ENCODE data around the gene KEL.
"Not testable (repeated sequence)": the region's sequence is repeated elsewhere in the genome, so short reads cannot be mapped to it uniquely, and the experiment has no call there.

KEL gene, protein sequence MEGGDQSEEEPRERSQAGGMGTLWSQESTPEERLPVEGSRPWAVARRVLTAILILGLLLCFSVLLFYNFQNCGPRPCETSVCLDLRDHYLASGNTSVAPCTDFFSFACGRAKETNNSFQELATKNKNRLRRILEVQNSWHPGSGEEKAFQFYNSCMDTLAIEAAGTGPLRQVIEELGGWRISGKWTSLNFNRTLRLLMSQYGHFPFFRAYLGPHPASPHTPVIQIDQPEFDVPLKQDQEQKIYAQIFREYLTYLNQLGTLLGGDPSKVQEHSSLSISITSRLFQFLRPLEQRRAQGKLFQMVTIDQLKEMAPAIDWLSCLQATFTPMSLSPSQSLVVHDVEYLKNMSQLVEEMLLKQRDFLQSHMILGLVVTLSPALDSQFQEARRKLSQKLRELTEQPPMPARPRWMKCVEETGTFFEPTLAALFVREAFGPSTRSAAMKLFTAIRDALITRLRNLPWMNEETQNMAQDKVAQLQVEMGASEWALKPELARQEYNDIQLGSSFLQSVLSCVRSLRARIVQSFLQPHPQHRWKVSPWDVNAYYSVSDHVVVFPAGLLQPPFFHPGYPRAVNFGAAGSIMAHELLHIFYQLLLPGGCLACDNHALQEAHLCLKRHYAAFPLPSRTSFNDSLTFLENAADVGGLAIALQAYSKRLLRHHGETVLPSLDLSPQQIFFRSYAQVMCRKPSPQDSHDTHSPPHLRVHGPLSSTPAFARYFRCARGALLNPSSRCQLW

DNA sequence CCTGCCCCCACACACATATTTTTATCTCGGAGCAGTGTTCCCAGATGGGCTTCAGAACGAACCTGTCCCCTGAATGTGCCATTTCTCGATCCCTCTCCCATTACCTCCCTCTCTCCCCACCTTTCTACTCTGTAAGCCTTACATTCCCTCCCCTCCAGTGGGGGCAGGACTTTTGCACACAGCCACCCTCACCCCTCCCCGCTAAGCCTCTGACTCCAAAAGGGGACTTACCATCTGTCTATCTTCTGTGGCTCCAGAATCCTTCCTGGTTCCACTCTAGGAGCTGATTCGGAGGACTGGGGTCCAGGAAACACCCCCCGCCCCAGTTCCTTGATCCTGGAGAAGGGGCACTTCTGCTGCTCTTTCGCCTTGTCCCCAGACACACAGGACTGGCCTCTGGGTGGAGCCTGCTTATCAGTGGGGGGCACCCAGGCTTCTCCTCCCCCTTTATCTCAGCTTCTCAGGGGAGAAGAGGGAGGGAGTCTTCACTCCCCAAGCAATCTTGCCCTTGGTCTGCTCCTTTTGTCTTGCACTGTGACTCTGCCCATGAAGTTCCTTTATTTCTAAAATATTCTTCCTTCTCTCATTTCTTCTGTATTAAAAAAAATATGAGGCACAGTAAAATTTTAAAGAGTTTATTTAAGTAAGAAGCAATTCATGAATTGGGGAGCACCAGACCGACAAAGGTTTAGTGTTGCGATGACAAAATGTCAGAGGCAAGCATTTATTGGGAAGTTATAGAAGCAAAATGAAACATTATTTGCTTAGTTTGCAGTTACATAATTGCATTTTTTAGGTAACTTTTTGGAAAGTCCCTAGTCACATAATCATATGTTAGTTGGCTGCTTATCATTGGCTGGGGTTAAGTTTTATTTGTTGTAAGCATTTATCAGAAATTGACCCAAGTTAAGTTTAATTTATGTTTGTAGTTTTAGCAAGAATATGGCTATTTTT lies at the start of gene KEL:
Gene KEL, minus strand, starts transcription at position 391 of the 954 bp plus-strand sequence. Its CDS starts 157 bp downstream, at position 234.
- no peak for FAIRE-seq
- no peak for DNase-seq (ENCODE audit: extremely low spot score, insufficient read length, low read depth)

DNA sequence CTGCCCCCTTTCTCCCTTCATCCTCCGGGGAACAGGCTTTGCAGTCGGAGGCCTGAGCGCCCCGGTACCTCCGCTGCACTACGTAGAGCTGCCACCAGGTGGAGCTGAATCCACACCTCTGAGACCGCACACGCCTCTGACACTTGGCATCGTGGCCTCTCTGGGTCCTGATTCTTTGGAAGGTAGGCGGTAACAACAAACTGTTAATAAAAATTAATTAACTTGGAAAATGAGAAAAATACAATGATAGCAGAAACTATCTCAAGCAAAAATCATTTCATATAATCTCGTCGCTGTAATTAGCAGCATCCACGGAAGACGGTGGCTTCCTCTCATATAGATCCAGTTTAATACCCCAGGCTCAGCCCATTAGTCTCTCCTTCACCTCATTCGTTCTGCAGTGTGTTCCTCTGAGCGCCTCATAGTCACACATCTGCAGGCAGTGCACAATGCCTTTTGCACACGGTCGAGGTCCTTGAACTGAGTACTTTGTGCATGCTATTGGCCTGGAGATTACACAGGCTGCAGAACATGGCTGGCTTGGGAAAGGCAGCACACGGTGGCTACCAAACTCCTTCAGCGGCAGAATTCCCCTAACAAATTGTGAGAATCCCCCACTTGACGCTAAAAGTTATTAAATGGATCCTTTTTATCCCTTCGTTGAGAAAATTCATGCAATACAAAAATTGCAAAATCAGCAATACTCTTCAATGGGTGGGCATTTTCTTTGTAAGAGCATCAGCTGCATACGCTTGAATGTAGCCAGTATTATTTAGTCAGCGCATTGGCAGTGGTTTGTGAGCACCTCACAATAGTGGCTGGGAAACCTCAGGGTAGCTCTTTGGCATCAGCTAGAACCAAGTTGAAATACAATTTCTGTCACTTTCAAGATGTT lies 46.1 kb upstream of the KEL start:
- peak; percentile 49 for DNase-seq (ENCODE audit: extremely low spot score, insufficient read length, low read depth)
- peak; percentile 84 for FAIRE-seq

DNA sequence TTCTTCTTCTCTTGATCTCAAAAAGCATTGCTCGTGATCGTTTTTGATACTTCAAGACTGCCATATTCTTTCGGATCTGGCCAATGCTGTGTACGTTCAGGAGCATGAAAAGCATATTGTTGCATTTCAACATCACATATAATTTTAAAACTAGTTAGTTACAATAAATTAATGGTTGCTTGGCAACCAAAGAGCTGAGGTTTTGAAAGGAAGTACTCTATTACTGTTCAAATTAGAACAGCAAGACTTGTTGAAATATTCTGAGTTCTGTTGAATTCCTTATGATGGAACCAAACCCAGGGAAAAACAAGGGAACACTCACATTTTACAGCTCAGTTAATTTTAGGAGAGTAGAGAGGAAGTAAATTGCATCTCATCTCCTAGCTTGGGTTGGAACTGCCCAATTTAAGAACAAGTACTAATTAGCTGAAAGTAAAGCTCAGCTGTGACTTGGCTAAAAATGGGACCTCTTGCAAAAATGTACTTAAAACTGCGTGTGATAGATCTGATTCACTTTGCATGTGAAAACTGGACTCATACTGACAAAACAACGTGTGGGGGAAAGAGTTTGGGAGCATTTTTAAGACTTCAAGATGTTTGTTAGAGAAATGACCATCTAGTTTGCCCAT lies 43.6 kb upstream of the KEL start:
- FAIRE-seq = no peak
- DNase-seq (ENCODE audit: extremely low spot score, insufficient read length, low read depth) = no peak

DNA sequence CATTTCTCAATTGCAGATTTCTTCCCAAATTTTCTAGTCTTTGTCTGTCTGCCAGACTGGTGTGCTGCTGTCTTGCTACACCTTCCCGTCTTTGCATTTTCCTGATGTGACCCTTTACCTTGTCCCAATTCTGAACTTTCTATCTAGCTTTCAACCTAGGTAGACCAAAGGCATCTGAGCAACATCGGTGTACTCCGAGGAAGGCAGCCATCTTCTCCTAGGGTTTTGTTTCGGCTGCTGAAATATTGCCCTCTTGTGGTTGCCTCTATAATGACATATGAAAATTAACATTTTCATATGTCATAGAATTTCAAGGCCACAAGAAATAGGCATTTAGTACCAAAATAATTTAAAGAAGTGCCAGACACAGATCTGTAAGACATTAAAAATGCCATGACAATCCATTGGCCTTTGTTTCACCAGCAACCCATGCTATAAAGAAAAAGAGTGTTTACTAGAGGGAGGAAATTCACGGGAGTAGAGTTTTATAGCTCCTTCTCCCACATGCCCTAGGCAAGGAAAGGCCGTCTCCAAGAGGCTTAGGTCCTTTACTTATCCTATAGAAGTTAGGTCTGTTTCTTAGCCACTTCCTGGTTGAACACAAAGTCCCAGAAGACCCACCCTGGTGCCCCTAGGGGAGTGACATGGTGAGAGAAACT lies 41.4 kb upstream of the KEL start:
- peak; percentile 9 for DNase-seq (ENCODE audit: extremely low spot score, insufficient read length, low read depth)

DNA sequence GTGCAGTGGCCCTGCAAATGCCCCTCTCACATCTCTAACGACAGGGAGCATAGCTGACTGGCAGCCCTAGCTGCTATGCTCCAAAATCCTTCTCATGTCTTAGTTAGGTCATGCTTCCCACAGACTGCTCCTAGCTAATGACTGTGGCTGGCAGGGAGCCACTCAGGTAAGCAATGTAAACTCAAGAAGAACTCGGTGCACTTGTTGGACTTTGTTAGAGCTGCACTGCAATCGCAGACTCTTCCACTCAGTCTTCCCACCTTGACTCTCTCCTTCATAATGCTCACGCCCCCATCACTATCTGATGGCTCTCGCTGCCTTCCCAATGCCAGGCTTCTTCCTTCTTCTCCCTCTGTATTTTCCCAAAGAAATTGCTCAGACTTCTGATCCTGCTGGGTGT lies 40.7 kb upstream of the KEL start:
- DNase-seq (ENCODE audit: extremely low spot score, insufficient read length, low read depth) (no peak), FAIRE-seq (no peak)

More for the DNA sequence above, 41.4 kb upstream of the KEL start:
- FAIRE-seq = peak; percentile 86

DNA sequence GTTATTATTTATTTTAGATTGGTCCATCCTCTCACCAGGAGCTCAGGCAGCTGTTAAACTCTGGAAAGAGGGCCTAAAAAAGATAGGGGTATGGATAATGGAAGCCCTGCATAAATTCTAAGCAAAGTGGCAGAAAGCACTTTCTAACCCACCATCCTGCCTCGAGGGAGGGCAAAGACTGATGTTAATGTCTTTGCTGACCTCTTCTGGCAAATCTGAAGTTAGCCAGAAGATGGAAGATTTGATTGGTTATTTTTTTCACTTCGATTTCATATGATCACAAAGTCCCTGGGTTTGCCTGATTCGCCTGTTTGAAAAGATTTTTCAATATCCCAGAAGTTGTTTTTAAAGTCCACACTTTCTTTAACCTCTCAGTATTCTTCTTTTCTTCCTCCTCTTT lies 39.9 kb upstream of the KEL start:
- FAIRE-seq (no peak), DNase-seq (ENCODE audit: extremely low spot score, insufficient read length, low read depth) (no peak)

DNA sequence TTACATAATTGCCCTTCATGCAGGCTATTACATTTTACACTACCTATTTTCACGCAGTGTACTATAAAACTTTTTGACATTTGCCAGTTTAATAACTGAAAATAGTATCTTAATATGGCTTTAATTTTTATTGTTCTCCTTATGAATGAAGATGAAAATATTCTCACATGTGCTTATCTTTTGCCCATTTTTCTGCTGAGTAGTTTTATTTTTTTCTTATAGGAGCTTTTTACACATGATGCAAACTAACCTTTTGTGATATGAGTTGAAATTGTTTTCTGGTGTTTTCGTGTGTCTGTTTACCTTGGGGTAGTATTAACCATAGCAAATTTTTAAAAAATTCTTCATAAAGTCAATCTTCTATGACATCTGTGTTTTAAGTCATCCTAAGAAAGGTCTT lies 38.5 kb upstream of the KEL start:
- FAIRE-seq (no peak), DNase-seq (ENCODE audit: extremely low spot score, insufficient read length, low read depth) (no peak)

DNA sequence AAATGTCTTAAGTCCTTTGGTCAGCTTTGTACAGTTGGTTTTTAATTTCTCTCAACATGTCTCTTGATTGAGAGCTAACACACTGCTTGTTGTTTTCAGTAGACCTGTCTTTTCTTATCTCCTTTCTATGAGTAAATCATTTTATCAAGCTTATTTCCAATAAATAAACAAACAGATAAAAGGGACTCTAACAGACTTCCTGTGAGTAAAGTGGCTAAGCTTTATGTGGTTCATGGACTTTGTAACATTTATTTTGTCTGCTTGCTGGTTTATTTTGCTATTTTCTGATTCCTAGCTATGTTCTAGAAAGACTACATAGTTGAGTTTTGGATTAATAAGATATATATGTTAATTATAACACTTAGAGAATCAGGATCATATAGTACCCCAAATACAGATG lies 37.6 kb upstream of the KEL start:
- DNase-seq (ENCODE audit: extremely low spot score, insufficient read length, low read depth) (no peak), FAIRE-seq (no peak)

DNA sequence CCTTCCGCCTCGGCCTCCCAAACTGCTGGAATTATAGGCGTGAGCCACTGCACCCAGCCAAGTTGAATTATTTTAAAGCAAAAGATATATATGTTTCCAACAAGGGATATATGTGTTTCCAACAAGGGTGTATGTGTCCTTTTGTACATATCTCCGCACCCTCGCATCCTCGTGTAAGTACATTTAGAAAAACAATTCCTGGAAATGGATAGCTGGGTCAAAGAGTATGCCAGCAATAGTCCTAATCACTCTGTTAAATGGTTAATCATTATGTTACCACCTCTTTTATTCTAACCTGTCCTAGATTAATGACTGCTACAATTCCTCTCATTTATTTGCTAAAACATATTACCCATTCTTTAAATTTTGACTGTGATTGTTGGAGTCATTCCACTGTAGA lies 36.8 kb upstream of the KEL start:
- DNase-seq (ENCODE audit: extremely low spot score, insufficient read length, low read depth) (no peak), FAIRE-seq (no peak)

DNA sequence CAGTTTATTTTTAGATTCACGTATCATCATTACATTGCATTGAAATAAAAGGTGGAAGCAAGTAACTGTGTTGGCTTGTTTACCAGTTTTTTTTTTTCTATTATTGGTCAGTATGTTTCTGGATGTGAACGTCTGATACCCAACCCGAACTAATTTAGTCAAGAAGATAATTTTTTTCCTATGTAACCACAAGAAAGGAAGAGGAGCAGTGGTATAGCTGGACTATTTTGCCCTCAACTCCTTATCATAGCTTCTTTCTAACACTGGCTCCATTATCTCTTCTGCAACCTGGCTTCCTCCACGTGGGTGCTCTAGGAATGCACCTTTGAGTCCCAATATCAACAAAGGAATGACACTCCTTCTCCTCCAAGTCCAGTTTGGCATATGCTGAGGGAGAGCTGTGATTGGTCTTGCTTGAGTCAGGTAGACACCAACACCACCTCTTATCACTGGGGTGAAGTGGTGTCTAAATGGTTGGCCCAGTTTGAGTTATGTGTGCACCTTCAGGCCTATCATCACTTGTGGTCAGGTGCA lies 35.4 kb upstream of the KEL start:
- DNase-seq (ENCODE audit: extremely low spot score, insufficient read length, low read depth) (no peak), FAIRE-seq (no peak)

DNA sequence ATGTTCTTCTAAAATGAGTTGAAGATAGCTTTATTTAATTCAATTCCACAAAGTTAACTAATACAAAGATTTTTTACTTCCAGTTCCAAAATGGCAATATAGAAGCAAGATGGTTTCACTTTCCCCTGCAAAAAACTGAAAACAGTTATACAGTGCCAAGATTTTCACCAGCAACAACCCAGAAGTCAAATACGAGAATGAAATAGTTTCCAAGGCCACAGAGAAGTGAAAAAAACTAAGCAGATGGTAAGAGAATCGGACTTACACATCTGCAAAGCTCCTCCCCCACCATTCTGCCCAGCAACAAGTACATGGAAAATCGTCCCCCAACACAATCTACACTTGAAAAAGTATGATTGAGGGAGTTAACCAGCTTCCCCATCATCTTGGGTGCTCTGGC lies 30.3 kb upstream of the KEL start:
- FAIRE-seq = no peak
- DNase-seq (ENCODE audit: extremely low spot score, insufficient read length, low read depth) = no peak

DNA sequence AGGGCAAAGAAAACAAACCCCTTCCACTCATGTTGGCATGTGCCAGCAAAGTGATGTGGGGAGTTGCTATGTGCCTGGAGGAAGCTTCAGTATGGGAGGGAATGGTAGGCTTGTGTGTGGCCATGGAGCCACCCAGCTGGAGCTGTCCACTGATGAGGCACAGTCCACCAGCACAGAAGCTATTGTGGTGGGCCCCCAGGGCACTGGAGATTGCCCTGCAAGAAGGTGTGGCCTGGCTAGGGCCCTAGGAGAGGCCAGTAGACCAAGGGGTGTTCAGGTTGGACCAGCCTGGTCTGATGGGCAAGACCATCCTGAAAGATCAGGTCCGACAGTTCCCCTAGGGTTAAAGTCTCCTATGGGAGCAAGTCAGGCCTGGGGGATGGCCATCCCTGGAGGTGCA lies 22.1 kb upstream of the KEL start:
- no peak for FAIRE-seq
- DNase-seq (ENCODE audit: extremely low spot score, insufficient read length, low read depth) = no peak

DNA sequence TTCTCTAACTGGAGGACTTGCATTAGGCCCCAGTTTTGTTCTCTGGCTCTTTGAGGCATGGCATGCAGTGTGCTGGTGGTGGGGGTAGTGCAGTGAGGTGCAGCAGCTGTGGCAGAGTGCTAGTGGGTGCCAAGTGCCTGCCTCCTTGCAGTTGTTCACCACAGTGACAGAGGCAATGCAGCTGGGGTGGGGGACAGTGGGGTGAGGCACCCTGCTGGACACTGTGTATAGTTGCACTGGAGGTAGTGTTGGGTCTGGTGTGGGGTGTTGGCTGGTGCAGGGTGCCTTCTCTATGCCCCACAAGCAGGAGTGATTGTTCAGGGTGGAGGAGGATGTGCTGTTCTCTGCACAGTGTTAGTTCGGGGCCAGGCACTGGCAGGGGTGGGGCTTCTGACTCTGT lies 21.7 kb upstream of the KEL start:
- no peak for DNase-seq (ENCODE audit: extremely low spot score, insufficient read length, low read depth)
- FAIRE-seq = no peak

DNA sequence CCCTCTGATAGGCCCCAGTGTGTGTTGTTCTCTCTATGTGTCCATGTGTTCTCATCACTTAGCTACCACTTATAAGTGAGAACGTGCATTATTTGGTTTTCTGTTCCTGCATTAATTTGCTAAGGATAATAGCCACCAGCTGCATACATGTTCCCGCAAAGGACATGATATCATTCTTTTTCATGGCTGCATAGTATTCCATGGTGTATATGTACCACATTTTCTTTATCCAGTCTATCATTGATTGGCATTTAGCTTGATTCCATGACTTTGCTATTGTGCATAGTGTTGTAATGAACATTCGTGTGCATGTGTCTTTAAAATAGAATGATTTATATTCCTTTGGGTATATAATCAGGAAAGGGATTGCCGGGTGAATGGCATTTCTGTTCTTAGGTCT lies 16.2 kb upstream of the KEL start:
- FAIRE-seq; DNase-seq (ENCODE audit: extremely low spot score, insufficient read length, low read depth): not testable (repeated sequence)

DNA sequence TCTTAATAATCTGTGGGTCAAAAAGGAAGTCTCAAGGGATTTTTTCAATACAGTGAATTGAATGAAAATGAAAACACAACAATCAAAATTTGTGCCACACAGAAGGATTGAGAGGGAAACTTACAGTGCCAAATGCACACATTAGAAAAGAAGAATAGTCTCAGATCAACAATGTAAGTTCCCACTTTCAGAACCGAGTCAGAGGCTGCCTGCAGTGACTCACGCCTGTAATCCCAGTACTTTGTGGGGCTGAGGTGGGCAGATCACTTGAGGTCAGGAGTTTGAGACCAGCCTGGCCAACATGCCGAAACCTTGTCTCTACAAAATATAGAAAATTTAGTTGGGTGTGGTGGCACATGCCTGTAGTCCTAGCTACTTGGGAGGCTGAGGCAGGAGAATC lies 12.5 kb upstream of the KEL start:
- FAIRE-seq (no peak), DNase-seq (ENCODE audit: extremely low spot score, insufficient read length, low read depth) (no peak)

DNA sequence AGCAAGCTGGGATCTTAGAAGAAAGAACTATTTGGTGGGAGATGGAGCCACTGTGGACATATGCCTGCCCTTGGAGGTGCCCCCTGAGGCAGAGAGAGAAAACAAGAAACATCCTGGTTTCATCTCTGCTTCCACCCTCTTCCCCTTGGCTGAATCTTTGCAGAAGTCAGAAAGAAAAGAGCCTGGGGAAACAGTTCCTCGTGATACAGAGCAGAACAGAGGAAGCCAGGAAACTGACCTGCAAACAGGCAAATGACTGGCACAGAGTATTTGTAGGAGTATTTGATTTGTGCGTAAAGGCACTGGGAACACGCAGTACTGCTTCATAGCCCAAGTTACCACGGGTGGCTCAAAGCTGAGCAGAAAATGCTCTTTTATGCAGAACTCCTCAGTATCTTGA lies 7.0 kb upstream of the KEL start:
- no peak for DNase-seq (ENCODE audit: extremely low spot score, insufficient read length, low read depth)
- FAIRE-seq = no peak

DNA sequence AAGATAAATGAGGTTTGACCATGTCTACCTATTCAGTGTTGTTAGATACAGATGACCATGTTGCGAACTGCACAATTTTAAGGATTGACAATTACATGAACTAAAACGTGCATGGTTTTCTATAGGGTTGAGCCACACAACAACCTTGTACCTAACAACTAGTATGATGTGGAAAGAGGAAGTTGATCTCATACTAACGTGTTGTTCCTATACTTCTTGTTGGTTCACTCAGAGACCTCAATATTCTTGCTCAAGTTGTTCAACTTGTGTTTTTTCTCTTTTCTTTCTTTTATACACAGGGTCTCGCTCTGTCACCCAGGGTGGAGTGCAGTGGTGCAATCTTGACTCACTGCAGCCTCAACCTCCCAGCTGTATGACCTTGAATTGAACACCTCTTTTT lies 6.1 kb upstream of the KEL start:
- DNase-seq (ENCODE audit: extremely low spot score, insufficient read length, low read depth) = no peak
- no peak for FAIRE-seq

DNA sequence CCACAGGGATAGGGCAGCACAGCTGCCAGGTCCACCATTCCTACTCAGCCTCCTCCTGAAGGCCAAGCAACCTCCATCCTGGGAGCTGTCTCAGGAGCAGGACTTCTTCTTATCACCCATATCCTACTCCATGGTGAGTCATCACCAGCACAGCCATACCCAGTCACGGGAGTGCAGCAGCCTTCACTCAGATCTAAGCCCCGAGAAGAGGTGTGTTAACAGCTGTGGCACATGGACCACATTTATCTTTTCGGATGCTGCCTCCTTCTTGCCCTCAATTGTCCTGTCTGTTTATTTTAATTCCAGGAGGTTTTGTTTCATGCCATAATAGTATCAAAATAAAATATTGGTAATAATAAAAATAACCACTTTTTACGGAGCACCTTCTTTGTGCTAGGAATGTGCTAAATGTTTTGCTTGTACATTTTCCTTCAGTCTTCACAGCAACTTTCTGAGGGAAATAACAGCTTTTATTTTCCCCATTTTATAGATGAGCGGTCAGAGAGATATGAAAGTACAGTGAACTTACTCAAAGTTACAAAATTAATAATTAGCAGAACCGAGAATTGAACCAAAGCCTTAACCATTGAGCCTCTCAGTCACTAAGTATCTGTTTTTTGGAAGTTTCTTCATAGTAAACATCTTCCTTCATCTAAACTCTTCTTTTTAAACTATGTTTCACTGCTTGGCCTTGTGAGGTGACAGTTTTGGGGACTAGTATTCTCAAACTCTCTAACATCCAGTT lies 2.5 kb upstream of the KEL start:
- DNase-seq (ENCODE audit: extremely low spot score, insufficient read length, low read depth) (no peak), FAIRE-seq (no peak)

All from GM18507 (cell line).